ENCODE data around the gene BUB1B.

The BUB1B gene

DNA sequence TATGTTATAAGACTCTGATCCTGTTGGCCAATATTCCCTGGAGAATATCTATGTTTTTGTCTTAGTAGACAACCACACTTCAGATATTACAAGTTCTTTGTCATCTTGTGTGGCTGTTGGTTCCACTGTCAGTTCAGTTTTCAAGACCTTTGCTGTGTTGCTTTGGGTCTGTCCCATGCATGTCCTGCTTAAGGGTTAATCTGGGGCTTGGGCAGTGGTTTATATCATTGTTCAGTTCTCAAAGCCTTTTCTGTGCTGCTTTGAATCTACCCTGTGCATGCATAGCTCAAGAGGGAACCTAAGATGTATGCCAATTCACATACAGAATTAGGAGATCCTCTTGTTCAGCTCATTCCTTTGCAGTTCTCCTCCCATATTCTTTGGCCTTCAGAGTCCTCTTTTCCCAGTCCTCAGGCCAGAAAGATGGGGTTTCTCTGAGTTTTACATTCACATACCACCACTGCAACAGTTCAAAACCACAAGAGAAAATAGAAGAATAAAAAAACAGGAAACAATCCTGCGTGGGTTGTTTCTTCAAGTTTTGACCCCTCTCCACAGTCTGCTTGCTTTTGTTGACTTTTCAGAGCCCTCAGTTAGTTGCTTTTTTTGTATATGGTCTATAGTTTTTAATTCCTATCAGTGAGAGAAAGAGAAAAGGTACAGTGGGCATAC, 21.6 kb downstream of the BUB1B start:
- Histone ChIP-seq H3K4me1 (peaks cover 43 to 63% (median 52%) of the 10 kb centered on the region in 10 experiments), H4K20me1 (no peaks in the 10 kb centered on the region), H3K4me2 (peak overlapping the region; percentile 69 to 94 (median 81)), H3K9ac (peak overlapping the region in 9 of 11 experiments; percentile 14 to 67 (median 53); a peak in 15 of 22 replicates), H3K36me3 (peaks cover 0 to 88% (median 66%) of the 10 kb centered on the region in 11 experiments; a peak in 18 of 22 replicates), H3K27me3 (no peaks in the 10 kb centered on the region), H3K4me3 (peak overlapping the region in 6 of 10 experiments; percentile 1 to 38 (median 16); a peak in 8 of 20 replicates), H3K27ac (peak overlapping the region; percentile 6 to 81 (median 61); a peak in 20 of 22 replicates), H3K9me3 (replicated peaks in 1 of 11) (peaks cover 0 to 5% (median 0%) of the 10 kb centered on the region in 11 experiments; a peak in 2 of 22 replicates)
- no peak for TF ChIP-seq Cebpa-rat (IDR thresholded peaks at IDR 0.05)

- Histone ChIP-seq H3K4me1 (peaks cover 43 to 59% (median 53%) of the 10 kb centered on the region in 10 experiments), H3K27me3 (no peaks in the 10 kb centered on the region), H3K36me3 (peaks cover 0 to 88% (median 74%) of the 10 kb centered on the region in 11 experiments; a peak in 18 of 22 replicates), H3K4me2 (peak overlapping the region; percentile 69 to 94 (median 81)), H4K20me1 (no peaks in the 10 kb centered on the region), H3K9me3 (replicated peaks in 1 of 11) (peaks cover 0 to 5% (median 0%) of the 10 kb centered on the region in 11 experiments; a peak in 2 of 22 replicates), H3K27ac (peak overlapping the region; percentile 6 to 81 (median 55); a peak in 18 of 22 replicates), H3K9ac (peak overlapping the region; percentile 2 to 68 (median 44); a peak in 16 of 22 replicates), H3K4me3 (peak overlapping the region in 9 of 10 experiments; percentile 2 to 38 (median 20); a peak in 6 of 20 replicates)
- no peak for TF ChIP-seq Cebpa-rat (IDR thresholded peaks at IDR 0.05)
Measured at GRCh38 chr15:40183636-40184463, 23.0 kb downstream of the BUB1B start.

DNA sequence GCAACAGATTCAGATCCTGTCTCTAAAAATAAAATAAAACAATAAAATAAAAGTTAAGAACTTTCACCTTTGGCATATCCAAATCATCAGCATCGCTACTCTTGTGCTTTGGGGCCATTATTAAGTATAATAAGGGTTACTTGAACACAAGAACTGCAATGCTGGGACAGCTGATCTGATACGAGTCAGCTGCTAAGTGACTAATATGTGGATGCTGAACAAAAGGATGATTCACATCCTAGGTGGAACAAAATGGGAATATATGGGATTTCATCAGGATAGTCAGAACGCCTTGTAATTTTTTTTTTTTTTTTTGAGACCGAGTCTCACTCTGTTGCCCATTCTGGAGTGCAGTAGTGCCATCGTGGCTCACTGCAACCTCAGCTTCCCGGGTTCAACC, 29.7 kb downstream of the BUB1B start:
- H3K4me2 ChIP-seq, result peak overlapping the region in 1 of 11 experiments; percentile 31; a peak in 2 of 22 replicates
- H3K4me1 ChIP-seq, result peaks cover 0 to 18% (median under 1%) of the 10 kb centered on the region in 10 experiments; a peak in 6 of 20 replicates
- peaks cover 0 to 100% (median 99%) of the 10 kb centered on the region in 11 experiments; a peak in 19 of 22 replicates for H3K36me3 ChIP-seq
- no peak for TF ChIP-seq Cebpa-rat (IDR thresholded peaks at IDR 0.05)
- no peak overlapping the region for H3K4me3 ChIP-seq
- H3K9me3 ChIP-seq (replicated peaks in 1 of 11), result no peaks in the 10 kb centered on the region
- no peak overlapping the region for H3K27ac ChIP-seq
- H3K9ac ChIP-seq, result no peak overlapping the region
- H4K20me1 ChIP-seq, result peaks cover 0 to 27% (median 0%) of the 10 kb centered on the region in 11 experiments; a peak in 4 of 22 replicates
- no peaks in the 10 kb centered on the region for H3K27me3 ChIP-seq

DNA sequence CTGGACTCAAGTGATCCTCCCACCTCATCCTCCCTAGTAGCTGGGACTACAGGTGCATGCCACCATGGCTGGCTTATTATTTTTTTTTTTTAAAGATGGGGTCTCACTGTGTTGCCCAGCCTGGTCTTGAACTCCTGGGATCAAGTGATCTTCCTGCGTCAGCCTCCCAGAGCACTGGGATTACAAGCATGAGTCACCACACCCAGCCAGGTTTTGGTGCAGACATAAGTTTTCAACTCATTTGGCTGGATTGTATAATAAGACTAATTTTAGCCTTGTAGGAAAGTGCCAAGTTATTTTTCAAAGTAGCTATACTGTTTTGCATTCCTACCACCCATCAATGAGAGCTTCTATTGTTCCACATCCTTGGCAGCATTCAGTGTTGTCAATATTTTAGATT, 32.1 kb downstream of the BUB1B start:
- peaks cover 0 to 34% (median 0%) of the 10 kb centered on the region in 11 experiments; a peak in 4 of 22 replicates for H4K20me1 ChIP-seq
- H3K4me3 ChIP-seq, result no peak overlapping the region
- no peaks in the 10 kb centered on the region for H3K9me3 ChIP-seq (replicated peaks in 1 of 11)
- no peak overlapping the region for H3K9ac ChIP-seq
- no peak overlapping the region for H3K4me2 ChIP-seq
- H3K36me3 ChIP-seq, result peaks cover 0 to 100% (median 99%) of the 10 kb centered on the region in 11 experiments; a peak in 19 of 22 replicates
- peaks cover 0 to 27% (median 9%) of the 10 kb centered on the region in 10 experiments; a peak in 14 of 20 replicates for H3K4me1 ChIP-seq
- H3K27me3 ChIP-seq, result no peaks in the 10 kb centered on the region
- no peak for TF ChIP-seq Cebpa-rat (IDR thresholded peaks at IDR 0.05)
- H3K27ac ChIP-seq, result no peak overlapping the region

DNA sequence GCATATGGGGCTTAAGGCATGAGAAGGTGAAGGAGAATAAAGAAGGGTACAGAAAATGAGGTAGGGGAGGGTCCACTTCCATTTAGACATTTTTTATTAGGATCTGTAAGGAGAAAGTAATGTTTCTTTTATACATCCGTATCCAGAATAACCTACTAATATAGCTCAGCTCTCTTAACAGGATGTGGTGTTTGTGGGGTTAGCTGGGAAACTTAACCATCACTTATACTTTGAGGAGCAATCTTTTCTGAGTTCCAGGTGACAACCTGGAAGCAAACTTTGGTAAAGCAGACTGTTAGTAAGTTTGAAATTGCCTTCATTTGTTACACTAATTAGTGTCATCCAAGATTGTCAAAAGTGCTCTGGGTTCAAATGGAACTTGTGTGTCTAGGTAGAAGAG, 36.6 kb downstream of the BUB1B start:
- Histone ChIP-seq H3K4me3 (no peak overlapping the region), H3K9me3 (replicated peaks in 1 of 11) (no peaks in the 10 kb centered on the region), H4K20me1 (peaks cover 0 to 34% (median 0%) of the 10 kb centered on the region in 11 experiments; a peak in 4 of 22 replicates), H3K27me3 (no peaks in the 10 kb centered on the region), H3K9ac (no peak overlapping the region), H3K36me3 (peaks cover 0 to 100% (median 99%) of the 10 kb centered on the region in 11 experiments; a peak in 19 of 22 replicates), H3K4me2 (peak overlapping the region in 3 of 11 experiments; percentile 15 to 72 (median 50); a peak in 7 of 22 replicates), H3K27ac (no peak overlapping the region), H3K4me1 (peaks cover 0 to 21% (median 13%) of the 10 kb centered on the region in 10 experiments; a peak in 14 of 20 replicates)
- no peak for TF ChIP-seq Cebpa-rat (IDR thresholded peaks at IDR 0.05)

DNA sequence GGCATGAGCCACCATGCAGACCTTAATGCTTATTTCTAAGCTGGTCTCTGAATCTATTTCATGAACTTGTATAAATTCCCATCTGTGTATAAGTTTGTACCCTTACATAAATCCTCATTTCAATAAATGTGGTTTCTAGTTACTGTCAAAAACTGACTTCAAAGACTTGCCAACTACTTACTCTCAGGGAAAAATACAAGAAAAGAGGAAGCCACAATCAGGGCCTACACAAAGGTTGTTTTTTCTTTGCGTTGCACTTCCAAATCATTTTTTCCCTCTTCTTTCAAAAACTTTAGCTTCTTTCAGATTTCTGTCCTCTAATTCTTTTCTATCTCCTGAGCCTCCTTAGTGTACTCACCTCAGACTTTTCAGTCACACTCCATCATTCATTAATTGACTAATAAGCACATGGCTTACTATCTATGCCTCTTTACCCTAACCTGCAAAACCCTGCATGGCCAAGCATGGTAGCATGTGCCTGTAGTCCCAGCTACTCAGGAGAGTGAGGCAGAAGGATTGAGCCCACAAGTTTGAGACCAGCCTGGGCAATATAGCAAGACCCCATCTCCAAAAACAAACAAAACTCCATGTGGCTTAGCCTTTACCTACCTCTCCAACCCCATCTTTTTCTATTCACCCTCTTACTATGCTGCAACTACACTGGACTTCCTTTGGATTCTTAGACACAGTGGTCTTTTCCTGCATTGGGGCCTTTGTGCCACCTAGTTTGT, 37.7 kb downstream of the BUB1B start:
- H3K27ac ChIP-seq, result no peak overlapping the region; a peak in 1 of 22 replicates
- H3K4me2 ChIP-seq, result peak overlapping the region in 4 of 11 experiments; percentile 15 to 72 (median 32); a peak in 6 of 22 replicates
- no peak overlapping the region for H3K4me3 ChIP-seq
- no peak overlapping the region; a peak in 1 of 22 replicates for H3K9ac ChIP-seq
- H4K20me1 ChIP-seq, result peaks cover 0 to 25% (median 0%) of the 10 kb centered on the region in 11 experiments; a peak in 3 of 22 replicates
- peaks cover 0 to 100% (median 98%) of the 10 kb centered on the region in 11 experiments; a peak in 19 of 22 replicates for H3K36me3 ChIP-seq
- H3K4me1 ChIP-seq, result peaks cover 0 to 21% (median 13%) of the 10 kb centered on the region in 10 experiments; a peak in 14 of 20 replicates
- H3K27me3 ChIP-seq, result no peaks in the 10 kb centered on the region
- no peaks in the 10 kb centered on the region for H3K9me3 ChIP-seq (replicated peaks in 1 of 11)
- TF ChIP-seq Cebpa-rat (IDR thresholded peaks at IDR 0.05), result no peak

DNA sequence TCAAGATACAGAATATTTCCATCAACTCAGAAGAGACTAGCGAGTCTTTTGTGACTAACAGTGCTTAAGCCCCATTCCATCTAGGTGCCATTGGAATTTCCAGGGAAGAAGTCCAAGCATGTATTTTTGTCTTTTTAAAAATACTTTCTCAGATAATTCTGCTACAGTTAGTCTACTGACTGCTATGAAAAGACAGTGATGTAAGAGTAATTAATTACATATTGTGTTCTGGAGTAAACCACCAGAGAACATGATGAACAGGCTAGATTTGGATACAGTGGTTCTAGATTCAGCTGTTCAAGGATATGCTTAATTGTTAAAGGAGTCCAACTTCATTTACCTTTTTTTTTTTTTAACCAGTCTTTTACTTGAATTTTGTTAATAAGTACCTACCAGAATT, 43.2 kb downstream of the BUB1B start:
- Histone ChIP-seq H3K36me3 (peaks cover 0 to 100% (median 96%) of the 10 kb centered on the region in 11 experiments; a peak in 19 of 22 replicates), H3K27me3 (no peaks in the 10 kb centered on the region), H4K20me1 (no peaks in the 10 kb centered on the region; a peak in 1 of 22 replicates), H3K9ac (no peak overlapping the region), H3K4me2 (no peak overlapping the region), H3K27ac (no peak overlapping the region), H3K4me3 (no peak overlapping the region), H3K9me3 (replicated peaks in 1 of 11) (no peaks in the 10 kb centered on the region), H3K4me1 (no peaks in the 10 kb centered on the region)
- no peak for TF ChIP-seq Cebpa-rat (IDR thresholded peaks at IDR 0.05)

DNA sequence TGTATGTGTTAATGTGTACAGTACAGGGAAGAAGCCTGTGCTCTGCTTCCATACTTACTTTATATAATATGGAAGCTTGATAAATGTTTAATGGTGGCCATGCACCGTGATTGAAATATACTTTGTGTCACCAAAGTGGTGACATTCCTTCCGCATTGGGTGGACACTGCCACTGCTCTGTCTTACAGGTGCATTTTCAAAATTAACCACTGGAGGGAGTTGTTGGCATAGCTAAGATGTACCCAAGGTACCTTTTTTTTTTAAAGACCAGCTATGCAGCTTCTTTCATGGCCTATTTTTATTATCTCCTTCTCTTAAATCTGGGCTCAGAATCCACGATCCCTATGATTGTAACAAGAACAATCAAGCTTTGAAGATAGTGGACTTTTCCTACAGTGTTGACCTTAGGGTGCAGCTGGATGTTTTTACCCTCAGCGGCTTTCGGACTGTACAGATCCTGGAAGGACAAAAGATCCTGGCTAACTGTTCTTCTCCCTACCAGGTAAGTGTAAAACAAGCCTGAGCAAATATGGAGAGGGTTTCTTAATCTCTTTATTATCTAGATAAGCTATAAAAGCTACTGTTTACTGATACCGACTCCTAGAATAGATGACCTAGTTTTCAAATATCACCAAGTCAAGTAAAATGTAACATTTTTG, 56.4 kb downstream of the BUB1B start:
- peaks cover 0 to 98% (median 90%) of the 10 kb centered on the region in 11 experiments; a peak in 19 of 22 replicates for H3K36me3 ChIP-seq
- TF ChIP-seq Cebpa-rat (IDR thresholded peaks at IDR 0.05), result no peak
- no peak overlapping the region for H3K4me3 ChIP-seq
- no peak overlapping the region; a peak in 2 of 22 replicates for H3K4me2 ChIP-seq
- no peak overlapping the region for H3K9ac ChIP-seq
- H3K9me3 ChIP-seq (replicated peaks in 1 of 11), result no peaks in the 10 kb centered on the region
- H3K4me1 ChIP-seq, result no peaks in the 10 kb centered on the region
- H3K27me3 ChIP-seq, result no peaks in the 10 kb centered on the region
- no peaks in the 10 kb centered on the region for H4K20me1 ChIP-seq
- no peak overlapping the region for H3K27ac ChIP-seq
